G401 (cell line): ENCODE results near the gene LENG1. TPM values are rescaled to one million over a fixed set of nuclear protein-coding genes. Genes with fewer than 3 reads are reported as not detected.
"Not testable (repeated sequence)": the region's sequence is repeated elsewhere in the genome, so short reads cannot be mapped to it uniquely, and the experiment has no call there.

Source experiments
- DNase-seq: peaks from one replicate; pipeline ENCODE4 v3.0.0-alpha.2; 2015; ENCODE audit warnings: low spot score
- in situ Hi-C: cut with HindIII; loops from 2 replicates; pipeline ENCODE4 v1.10.0; 2016; ENCODE audit warnings: low sequenced_read_pairs, mixed read lengths
- total RNA-seq: library from RNA; depleted of rRNA; stranded (reverse); fragments of >200 nt; shearing (Covaris generic); gene quantifications from 2 replicates; pipeline ENCODE4 v1.2.3, GENCODE V29; 2014

Gene LENG1
- total RNA-seq, 1 experiment from 2014 or later: 7.3 TPM

DNA sequence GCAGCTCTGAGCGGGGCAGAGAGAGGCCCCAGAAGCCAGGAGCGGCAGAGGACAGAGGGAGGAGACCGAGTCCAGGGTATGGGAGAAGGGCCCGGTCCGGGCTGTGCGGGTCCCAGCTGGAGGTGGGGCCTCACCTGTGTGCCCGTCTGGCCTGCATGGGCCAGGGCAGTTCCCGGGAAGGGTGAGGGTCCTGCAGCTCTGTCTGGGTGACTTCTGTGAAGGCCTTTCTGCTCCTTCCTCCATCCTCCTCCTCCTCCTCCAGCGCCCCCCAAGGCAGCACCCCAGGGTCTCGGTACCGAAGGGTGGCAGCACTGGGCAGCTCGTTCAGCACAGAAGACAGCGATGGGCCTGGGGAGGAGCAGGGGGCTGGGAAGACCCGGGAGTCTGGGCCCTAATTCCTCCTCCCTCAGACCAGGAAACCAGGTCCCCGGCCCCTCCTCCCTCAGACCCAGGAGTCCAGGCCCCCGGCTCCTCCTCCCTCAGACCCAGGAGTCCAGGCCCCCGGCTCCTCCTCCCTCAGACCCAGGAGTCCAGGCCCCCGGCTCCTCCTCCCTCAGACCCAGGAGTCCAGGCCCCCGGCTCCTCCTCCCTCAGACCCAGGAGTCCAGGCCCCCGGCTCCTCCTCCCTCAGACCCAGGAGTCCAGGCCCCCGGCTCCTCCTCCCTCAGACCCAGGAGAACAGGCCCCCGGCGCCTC, 12.4 kb upstream of the LENG1 start:
- in situ Hi-C loops, DNase-seq: not testable (repeated sequence)

DNA sequence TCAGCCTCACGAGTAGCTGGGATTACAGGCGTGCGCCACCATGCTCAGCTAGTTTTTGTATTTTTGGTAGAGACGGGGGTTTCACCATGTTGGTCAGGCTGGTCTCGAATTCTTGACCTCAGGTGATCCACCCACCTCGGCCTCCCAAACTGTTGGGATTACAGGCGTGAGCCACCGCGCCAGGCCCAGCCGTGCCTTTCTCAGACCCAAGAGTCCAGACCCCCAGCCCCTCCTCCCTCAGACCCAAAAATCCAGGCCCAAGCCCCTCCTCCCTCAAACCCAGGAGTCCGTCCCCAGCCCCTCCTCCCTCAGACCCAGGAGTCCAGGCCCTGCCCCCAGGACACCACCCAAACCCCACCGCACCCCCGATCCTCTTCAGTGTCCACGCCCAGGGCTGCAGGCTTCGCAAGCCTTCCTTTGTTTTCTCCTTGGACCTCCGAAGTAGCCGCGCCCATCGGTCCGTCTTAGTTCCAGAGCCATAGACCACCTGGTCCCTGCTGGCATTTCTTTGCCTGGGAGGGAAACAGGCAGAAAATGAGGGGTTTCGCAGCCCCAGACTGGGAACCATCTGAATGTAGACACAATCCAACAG, 9.7 kb upstream of the LENG1 start:
- in situ Hi-C loops: no loop called here
- no peak for DNase-seq

DNA sequence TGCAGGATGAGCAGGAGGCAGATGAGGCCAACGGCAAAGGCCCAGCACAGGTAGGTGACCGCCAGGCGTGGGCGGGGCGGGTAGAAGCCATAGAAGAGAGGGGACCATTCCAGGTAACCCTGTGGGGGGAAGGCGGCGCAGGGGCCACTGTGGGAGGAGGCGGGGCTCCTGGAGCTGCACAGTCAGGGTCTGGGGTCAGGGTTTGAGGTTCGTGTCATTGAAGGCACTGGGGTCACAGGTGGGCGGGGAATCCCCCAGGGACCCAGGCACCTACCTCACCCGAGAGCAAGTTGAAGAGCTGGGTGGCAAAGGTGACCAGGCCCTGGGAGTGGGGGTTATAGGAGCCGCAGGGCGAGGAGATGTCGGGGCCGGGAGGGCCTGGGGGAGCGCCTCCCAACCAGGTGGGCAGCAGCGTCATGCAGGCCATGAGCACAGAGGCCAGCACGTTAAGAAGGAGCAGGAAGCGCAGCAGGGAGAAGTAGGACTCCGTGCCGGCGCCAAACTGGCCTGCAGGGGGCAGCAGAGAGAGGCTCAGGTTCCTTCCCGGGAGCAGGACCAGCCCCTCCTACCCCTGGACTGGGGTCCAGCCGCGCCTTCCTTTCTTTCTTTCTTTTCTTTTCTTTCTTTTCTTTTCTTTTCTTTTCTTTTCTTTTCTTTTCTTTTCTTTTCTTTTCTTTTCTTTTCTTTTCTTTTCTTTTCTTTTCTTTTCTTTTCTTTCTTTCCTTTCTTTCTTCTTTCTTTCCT, 8.8 kb upstream of the LENG1 start:
- in situ Hi-C loops: no loop called here
- DNase-seq: peak; percentile 82

DNA sequence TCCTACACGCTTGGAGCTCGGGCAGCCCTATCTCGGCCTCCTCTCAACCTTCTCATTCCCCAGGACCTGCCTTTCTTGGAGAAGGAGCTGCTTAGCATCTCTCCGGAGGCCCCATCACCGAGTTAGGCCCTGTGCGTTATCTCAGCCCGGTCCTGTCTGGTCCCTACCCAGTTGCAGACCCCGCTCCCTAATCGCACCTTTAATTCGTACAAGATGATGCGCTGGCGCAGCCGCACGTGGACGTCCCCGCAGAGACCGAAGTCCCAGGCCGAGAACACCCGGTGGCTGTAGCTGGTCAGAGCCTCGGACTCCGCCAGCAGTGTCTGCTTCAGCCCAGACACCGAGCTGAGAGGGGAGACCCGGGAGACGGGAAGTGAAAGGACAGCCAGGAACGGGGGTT, 5.7 kb upstream of the LENG1 start:
- in situ Hi-C loops: no loop called here
- DNase-seq: no peak

DNA sequence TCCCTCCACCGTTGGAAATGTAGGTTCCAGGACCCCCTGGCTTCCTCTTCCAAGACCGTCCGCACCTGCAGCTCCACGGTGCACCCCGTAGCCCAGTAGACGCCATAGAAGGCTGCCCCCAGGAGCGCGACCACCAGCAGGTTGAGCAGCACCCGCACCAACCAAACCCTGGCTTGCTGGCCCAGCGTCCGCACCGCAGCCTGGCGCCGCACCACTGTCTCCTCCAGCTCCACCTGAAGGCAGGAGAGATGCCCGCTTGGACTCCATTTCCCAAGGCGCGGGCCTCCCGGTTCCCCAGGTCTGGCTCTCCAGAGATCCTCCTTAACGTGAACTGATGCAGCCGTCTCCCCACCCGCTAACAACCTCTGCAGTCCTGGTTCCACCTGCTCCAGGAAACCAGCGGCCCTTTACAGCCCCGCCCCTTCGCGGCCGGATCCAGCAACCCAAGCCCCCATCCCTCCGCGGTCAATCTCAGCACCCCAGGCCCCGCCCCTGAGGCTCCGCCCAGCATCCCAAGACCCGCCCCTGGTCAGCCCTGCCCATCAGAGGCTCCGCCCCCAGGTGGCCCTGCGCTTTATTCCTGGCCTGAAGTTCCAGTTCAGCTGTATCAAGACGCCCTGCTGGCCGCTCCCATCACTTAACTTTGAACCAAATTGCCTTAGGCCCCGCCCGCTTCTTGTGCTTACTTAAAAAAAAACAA, 5.0 kb upstream of the LENG1 start:
- DNase-seq: no peak
- in situ Hi-C loops: no loop called here

DNA sequence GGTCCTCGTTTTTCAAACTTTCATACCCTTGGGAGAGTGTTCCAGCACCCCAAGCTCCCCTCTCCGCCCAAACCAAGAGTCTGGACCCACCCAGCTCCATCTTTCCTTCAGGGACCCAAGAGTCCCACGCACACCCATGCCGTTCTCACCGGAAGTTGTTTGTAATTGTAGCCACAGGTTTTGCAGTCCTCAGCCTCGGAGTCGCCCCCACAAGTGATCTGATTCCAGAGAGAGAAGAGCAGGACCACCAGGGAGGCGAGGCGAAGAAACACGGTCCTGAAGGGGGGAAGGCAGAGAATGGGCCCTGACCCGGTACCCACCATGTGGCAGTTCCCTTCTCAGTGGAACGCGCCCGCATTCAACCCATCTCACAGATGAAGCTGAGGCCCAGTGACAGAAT, 3.4 kb upstream of the LENG1 start:
- no peak for DNase-seq
- in situ Hi-C loops: no loop called here

DNA sequence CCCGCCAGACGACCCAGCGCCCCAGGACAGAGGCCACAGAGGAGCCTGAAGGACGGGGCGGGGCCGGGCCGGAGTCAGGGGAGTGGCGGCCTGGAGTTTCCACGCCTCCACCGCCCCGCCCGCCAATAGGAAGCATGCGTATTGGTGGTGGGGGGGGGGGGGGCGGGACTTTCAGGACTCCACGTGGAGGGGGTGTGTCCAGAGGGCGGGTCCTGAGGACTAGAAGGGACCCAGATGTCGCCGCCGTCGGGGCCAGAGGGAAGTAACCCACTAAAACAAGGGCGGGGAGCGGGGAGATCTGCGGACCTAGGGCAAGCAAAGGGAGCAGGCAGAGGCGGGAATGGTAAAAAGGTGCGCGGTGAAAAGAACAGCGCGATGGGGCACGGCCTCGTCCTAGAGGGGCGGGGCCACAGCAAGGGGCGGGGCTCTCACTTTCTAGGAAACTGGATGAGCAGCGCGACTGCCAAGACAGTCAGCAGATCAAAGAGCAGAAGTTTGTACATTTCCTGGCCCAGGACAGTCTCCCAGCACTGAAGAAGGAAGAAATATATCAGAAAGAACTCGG, 2.8 kb upstream of the LENG1 start:
- in situ Hi-C loops: no loop called here
- DNase-seq: no peak

DNA sequence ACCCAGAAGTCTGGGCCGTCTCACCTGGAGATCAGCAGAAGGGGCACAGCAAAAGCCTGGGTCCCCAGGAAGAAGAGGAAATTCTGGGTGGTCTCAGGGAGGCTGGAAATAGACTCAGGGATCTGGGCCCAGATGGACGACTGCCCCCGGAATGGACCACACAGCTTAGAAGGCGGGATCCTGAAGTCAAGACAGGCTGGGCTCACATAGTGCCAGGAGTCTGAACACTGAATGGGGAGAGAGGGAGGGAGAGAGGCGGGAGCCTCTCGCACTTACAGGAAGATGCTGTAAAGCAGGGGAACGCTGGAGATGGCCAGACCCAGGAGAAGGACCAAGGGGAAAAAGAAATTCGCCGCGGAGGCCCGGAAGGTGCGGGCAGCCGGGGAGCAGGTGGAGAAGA, 1.3 kb upstream of the LENG1 start:
- DNase-seq: no peak
- in situ Hi-C loops: no loop called here

DNA sequence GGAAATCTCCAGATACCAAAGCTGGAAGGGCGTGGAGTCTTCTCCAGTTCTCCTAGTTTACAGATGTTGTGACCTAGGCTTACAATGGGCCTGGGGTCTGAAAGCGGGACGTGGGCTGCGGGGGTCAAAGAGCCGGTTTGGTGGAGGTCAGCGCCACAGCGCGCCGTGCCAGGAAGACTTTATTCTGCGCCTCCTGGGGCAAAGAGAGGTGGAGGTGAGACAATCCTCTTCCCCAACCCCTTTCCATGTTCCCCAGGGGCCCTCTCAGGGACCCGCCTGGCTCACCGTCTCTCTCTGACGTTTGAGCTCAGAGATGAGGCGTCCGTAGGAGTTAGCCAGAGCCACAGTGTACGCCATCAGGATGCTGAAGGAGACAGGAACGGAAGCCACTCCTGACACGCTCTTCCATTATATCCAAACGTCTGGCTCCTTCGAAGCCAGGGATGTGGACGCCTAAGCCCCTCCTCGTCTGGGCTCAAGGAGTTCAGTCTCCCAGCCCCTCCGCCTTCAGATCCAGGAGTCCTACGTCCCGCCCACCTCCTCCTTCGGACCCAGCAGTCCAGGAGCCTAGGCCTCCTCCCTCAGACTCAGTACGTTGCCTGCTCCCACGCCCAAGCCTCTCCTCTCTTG, 776 bp upstream of the LENG1 start:
- in situ Hi-C loops: no loop called here
- no peak for DNase-seq

DNA sequence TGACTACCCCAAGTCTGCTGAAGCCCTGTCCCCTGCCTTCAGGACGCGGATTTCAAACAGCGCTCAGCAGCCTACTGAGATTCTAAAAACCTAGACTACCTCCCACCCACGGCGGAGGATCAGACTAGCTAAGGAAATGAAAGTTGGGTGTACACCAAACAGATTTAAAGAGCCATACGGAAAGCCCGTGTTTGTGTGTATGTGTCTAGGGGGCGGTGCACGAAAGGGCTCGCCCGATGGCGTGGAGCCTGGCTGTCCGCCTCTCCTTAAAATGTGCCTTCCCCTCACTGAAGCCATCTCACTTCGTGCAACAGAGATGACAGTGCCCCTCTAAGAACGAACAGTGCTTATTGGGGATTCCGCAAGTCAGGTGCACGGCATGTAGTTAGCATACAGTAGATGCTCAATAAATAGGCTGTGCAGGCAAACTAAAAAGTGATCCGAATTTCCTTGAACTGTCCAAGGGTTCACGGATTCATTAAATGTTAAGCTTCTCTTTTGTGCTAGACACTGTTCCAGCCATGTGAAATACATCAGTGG, 639 bp downstream of the LENG1 start:
- in situ Hi-C loops: no loop called here
- DNase-seq: no peak

DNA sequence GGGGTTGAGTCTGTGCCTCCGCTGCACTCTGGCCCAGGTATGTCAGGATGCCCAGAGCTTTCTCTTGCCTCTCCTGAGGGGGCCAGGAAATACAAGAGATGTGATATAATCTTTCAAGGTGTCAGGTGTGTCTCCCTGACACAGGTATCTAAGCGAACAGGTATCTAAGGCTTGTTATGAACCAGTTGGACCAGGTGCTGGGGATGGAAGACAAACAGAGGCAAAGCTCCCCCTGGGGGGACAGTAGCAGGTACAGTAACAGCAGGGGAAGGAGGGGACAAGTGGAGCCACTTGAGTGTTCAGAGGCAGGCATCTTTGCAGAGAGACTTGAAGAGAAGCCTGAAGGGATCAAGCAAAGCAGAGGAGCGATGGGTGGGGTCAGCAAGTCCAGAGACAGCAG, 2.6 kb downstream of the LENG1 start:
- in situ Hi-C loops: no loop called here
- no peak for DNase-seq

DNA sequence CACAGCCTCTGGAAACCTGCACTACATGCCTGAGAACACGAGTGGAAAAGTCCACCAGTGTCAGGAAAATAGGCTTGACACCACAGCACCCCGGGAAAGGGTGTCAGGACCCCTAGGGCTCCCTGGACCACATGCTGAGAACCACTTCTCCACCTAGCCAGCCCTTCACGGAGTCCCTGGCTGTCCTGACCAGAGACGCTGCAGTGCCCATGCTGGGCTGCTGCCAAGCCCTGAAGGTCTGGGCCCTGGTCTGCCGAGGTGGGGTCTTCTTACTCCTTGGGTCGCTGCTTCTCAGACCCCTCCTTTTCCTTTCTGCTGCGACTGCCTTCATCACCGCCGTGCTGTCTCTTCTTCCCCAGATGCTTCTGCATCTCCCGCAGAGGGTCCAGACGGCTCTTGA, 3.0 kb downstream of the LENG1 start:
- DNase-seq: no peak
- in situ Hi-C loops: no loop called here

DNA sequence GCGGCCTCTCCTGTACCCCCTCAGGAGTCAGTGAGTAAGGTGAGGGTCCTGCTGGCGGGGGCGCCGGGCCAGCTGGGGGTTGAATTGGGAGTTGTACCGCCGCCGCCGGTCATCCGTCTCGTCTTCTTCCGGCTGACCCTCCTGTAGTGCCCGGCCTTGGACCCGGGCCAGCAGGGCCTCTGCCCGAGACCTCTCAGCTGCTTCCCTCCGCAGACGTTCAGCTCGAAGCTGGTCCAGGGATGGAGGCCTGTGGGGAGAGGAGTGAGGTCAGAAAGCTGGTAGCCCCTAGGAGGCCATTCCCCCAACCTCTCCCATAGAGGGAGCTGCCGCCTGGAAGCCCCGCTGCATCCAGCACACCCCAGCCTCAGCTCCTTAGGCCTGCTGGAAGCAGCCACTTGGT, 3.8 kb downstream of the LENG1 start:
- DNase-seq: no peak
- in situ Hi-C loops: no loop called here

DNA sequence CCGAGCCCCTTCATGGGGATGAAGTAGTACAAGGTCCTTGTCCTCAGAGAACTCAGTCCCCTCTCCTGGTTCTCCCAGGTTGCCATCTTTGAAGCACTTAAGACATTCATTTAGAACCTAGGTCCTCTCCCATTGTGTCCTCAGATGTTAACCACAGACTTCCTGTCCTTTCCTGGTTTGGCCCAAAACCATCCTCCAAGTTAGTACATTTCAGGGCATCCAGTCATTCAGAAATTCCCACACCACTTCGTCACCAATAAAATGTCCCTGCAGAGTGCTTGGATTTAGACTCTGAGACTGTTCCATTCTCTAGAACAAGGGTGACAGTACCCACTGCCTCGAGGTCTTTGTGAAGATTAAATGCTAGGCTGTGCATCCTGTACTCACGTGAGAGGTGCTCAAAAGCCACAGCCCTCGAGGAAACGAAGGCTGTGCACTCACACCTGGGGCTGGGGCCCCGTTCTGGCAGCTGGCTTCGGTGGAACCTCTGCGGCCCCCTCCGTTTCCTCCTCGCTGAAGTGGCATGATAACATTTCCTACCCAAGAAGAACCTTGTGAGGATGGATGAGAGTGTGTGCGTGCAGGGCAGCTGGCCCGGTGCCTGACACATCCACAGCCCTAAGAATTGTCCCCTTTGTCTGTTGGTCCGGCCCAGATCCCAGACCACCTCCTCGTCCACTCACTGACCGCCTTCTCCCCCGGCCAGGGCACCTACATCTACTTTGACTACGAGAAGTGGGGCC, 4.7 kb downstream of the LENG1 start:
- in situ Hi-C loops: no loop called here
- no peak for DNase-seq

DNA sequence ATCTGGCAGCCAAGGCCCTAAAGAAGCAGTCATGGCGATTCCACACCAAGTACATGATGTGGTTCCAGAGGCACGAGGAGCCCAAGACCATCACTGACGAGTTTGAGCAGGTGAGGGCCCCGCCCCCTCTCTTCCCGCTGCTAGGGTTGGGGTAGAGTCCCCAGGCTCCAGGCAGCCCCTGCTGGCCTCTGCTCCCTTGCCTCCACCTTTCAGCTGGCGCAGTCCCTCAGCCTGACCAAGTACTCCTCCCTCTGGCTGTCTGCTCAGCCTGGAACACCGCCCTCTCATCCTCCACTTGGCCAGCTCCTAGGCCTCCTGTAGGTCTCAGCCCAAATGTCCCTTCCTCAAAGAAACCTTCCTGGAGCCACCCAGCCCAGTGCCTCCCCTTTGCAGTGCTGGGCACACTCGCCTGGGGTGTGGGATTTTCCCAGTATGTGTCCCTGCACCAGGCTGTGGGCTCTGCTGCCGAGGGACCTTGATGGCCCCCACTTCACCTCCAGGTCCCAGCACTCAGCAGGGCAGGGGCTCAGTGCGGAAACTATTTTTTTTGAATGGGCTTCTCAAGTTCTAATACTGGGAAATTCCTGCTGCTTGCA, 5.7 kb downstream of the LENG1 start:
- in situ Hi-C loops: no loop called here
- peak; percentile 38 for DNase-seq

DNA sequence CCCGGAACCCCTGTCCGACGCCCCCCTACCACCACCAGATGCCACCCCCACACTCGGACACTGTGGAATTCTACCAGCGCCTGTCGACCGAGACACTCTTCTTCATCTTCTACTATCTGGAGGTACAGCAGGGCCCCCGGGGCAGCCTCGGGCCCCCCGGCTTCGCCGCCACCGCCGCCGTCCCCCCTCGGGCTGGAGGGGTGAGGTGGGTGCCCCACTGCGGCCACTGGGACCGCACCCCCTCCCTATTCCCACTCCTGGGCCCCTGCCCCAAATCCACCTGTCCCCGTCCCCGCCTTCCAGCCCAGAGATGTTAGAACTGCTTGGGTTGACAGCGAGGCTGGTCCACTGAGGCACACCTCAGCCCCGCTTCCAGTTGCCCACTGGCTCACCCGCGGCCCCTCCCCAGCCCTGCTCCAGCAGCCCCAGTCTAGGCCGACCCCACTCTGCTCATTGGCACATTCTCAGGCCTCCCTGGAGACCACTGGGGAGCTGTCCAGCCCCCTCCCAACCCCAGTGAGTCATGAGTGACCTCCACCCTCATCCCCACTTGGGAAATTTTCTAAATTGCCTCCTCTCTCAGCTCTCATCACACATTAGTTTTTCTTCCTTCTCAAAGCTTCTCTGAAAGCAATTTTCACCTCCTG, 6.5 kb downstream of the LENG1 start:
- in situ Hi-C loops: no loop called here
- no peak for DNase-seq

DNA sequence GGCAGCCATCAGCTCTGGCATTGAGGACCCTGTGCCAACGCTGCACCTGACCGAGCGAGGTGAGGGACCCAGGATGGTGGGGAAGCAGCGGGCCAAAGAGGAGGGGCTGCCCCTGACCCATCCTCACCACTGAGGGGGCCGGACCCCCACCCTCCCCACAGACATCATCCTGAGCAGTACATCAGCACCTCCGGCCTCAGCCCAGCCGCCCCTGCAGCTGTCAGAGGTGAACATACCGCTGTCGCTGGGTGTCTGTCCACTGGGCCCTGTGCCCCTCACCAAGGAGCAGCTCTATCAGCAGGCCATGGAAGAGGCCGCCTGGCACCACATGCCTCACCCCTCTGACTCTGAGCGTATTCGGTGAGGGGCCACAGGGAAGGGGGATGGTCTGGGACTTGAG, 7.3 kb downstream of the LENG1 start:
- in situ Hi-C loops: no loop called here
- no peak for DNase-seq
